ENCODE data around the gene ATP2B3.

The ATP2B3 gene

GRCh38 chrX:153507484-153508178 lies 9.8 kb upstream of the ATP2B3 start:
- peak; percentile 61 to 77 for DNase-seq (ENCODE audit: low read depth in 2 of 2)

GRCh38 chrX:153509592-153509991 lies 7.8 kb upstream of the ATP2B3 start:
- no peak for DNase-seq (ENCODE audit: low read depth in 2 of 2)

GRCh38 chrX:153510383-153510782 lies 7.1 kb upstream of the ATP2B3 start:
- DNase-seq (ENCODE audit: low read depth in 2 of 2) = no peak

GRCh38 chrX:153511784-153512500 lies 5.5 kb upstream of the ATP2B3 start:
- DNase-seq (ENCODE audit: low read depth in 2 of 2) = no peak

- no peak for DNase-seq (ENCODE audit: low read depth in 2 of 2)
These were observed 4.9 kb upstream of the ATP2B3 start for GRCh38 chrX:153512501-153512893.

GRCh38 chrX:153513265-153513664 lies 4.2 kb upstream of the ATP2B3 start:
- no peak for DNase-seq (ENCODE audit: low read depth in 2 of 2)

- DNase-seq (ENCODE audit: low read depth in 2 of 2) = no peak
These were observed 3.2 kb upstream of the ATP2B3 start for GRCh38 chrX:153514259-153514658.

GRCh38 chrX:153515435-153515834 lies 2.0 kb upstream of the ATP2B3 start:
- no peak for DNase-seq (ENCODE audit: low read depth in 2 of 2)

- DNase-seq (ENCODE audit: low read depth in 2 of 2) = no peak
These were observed 1.4 kb upstream of the ATP2B3 start for GRCh38 chrX:153516073-153516472.

GRCh38 chrX:153517946-153518834 lies 748 bp downstream of the ATP2B3 start:
- no peak for DNase-seq (ENCODE audit: low read depth in 2 of 2)

- DNase-seq (ENCODE audit: low read depth in 2 of 2) = no peak
These were observed 2.3 kb downstream of the ATP2B3 start for GRCh38 chrX:153519569-153520286.

GRCh38 chrX:153520287-153520917 lies 3.0 kb downstream of the ATP2B3 start:
- no peak for DNase-seq (ENCODE audit: low read depth in 2 of 2)

GRCh38 chrX:153521034-153521433 lies 3.6 kb downstream of the ATP2B3 start:
- DNase-seq (ENCODE audit: low read depth in 2 of 2) = no peak

- DNase-seq (ENCODE audit: low read depth in 2 of 2) = no peak
These were observed 4.8 kb downstream of the ATP2B3 start for GRCh38 chrX:153522259-153522658.

GRCh38 chrX:153523269-153523668 lies 5.8 kb downstream of the ATP2B3 start:
- no peak for DNase-seq (ENCODE audit: low read depth in 2 of 2)

GRCh38 chrX:153524234-153524633 lies 6.8 kb downstream of the ATP2B3 start:
- no peak for DNase-seq (ENCODE audit: low read depth in 2 of 2)

GRCh38 chrX:153525451-153525850 lies 8.0 kb downstream of the ATP2B3 start:
- DNase-seq (ENCODE audit: low read depth in 2 of 2) = no peak

GRCh38 chrX:153526042-153526441 lies 8.6 kb downstream of the ATP2B3 start:
- no peak for DNase-seq (ENCODE audit: low read depth in 2 of 2)

- DNase-seq (ENCODE audit: low read depth in 2 of 2) = no peak
These were observed 9.4 kb downstream of the ATP2B3 start for GRCh38 chrX:153526801-153527200.

- DNase-seq (ENCODE audit: low read depth in 2 of 2) = no peak
These were observed 9.8 kb downstream of the ATP2B3 start for GRCh38 chrX:153527208-153527607.

GRCh38 chrX:153530411-153531129 lies 13.1 kb downstream of the ATP2B3 start:
- no peak for DNase-seq (ENCODE audit: low read depth in 2 of 2)
